ENCODE results near the gene SCG2.

The SCG2 gene

GRCh38 chr2:223601018-223601417, 1.1 kb downstream of the SCG2 start:
- no peak overlapping the region for H3K4me3 ChIP-seq (ENCODE audit: low read depth, low read length)
- TF ChIP-seq CTCF (IDR thresholded peaks at IDR 0.05; ENCODE audit: insufficient read depth, low read depth, low read length, missing control alignments), result no peak
- no peak for DNase-seq (ENCODE audit: low read depth)

- no peak overlapping the region for H3K4me3 ChIP-seq (ENCODE audit: low read depth, low read length)
- TF ChIP-seq CTCF (IDR thresholded peaks at IDR 0.05; ENCODE audit: insufficient read depth, low read depth, low read length, missing control alignments), result no peak
- DNase-seq (ENCODE audit: low read depth), result no peak
Measured at GRCh38 chr2:223599640-223600380, 2.4 kb downstream of the SCG2 start.

- DNase-seq (ENCODE audit: low read depth), result no peak
- no peak overlapping the region for H3K4me3 ChIP-seq (ENCODE audit: low read depth, low read length)
- no peak for TF ChIP-seq CTCF (IDR thresholded peaks at IDR 0.05; ENCODE audit: insufficient read depth, low read depth, low read length, missing control alignments)
Measured at GRCh38 chr2:223598994-223599639, 3.0 kb downstream of the SCG2 start.

- no peak overlapping the region for H3K4me3 ChIP-seq (ENCODE audit: low read depth, low read length)
- no peak for DNase-seq (ENCODE audit: low read depth)
- no peak for TF ChIP-seq CTCF (IDR thresholded peaks at IDR 0.05; ENCODE audit: insufficient read depth, low read depth, low read length, missing control alignments)
Measured at GRCh38 chr2:223597076-223597475, 5.1 kb downstream of the SCG2 start.

- DNase-seq (ENCODE audit: low read depth), result no peak
- H3K4me3 ChIP-seq (ENCODE audit: low read depth, low read length), result no peak overlapping the region
- no peak for TF ChIP-seq CTCF (IDR thresholded peaks at IDR 0.05; ENCODE audit: insufficient read depth, low read depth, low read length, missing control alignments)
Measured at GRCh38 chr2:223596208-223596607, 6.0 kb downstream of the SCG2 start.

GRCh38 chr2:223594831-223595230, 7.3 kb downstream of the SCG2 start:
- TF ChIP-seq CTCF (IDR thresholded peaks at IDR 0.05; ENCODE audit: insufficient read depth, low read depth, low read length, missing control alignments), result no peak
- H3K4me3 ChIP-seq (ENCODE audit: low read depth, low read length), result no peak overlapping the region
- no peak for DNase-seq (ENCODE audit: low read depth)

All from GM12865 (cell line).